CD14-positive monocyte (primary cell): ENCODE data around the gene TCF21. TPM values are rescaled to one million over a fixed set of nuclear protein-coding genes. Genes with fewer than 3 reads are reported as not detected.
A peak's percentile ranks its signal among the peaks of the same experiment; 100 is the strongest.

Experiments
- DNase-seq, 3 donors: peaks; one replicate each; pipeline ENCODE4 v3.0.0-alpha.2; 2011 to 2022
- H2AFZ ChIP-seq: 2 replicates; pipeline ENCODE4 v1.6.0; 2012; ENCODE audit warnings: mild to moderate bottlenecking, low read depth, low read length, inconsistent platforms; ENCODE audit not compliant: insufficient read depth, poor library complexity, severe bottlenecking
- H3K27ac ChIP-seq, 2 donors: 1 replicate in 1 of 2; 2 replicates in 1 of 2; pipeline ENCODE4 v1.5.1; 2012 to 2013; ENCODE audit warnings: low read length in 2 of 2, control low read depth in 1 of 2, inconsistent platforms in 1 of 2, low read depth in 1 of 2, mild to moderate bottlenecking in 1 of 2
- H3K27me3 ChIP-seq, 2 donors: one replicate each; pipeline versions ENCODE4 v1.6.0 to v1.6.1; 2011 to 2013; ENCODE audit warnings: low read length in 2 of 2; ENCODE audit not compliant: control insufficient read depth in 2 of 2, insufficient read depth in 2 of 2
- H3K36me3 ChIP-seq, 2 donors: replicated peaks in 1 of 2; 1 replicate in 1 of 2; 2 replicates in 1 of 2; pipeline versions ENCODE4 v1.5.1 to v1.6.1; 2012 to 2013; ENCODE audit warnings: low read length in 2 of 2, control low read depth in 1 of 2, inconsistent platforms in 1 of 2, mild to moderate bottlenecking in 1 of 2; ENCODE audit not compliant: insufficient read depth in 2 of 2, control insufficient read depth in 1 of 2
- H3K4me1 ChIP-seq, 2 donors: 1 replicate in 1 of 2; 2 replicates in 1 of 2; pipeline versions ENCODE4 v1.5.1 to v1.6.1; 2012 to 2013; ENCODE audit warnings: low read length in 2 of 2, control low read depth in 1 of 2, inconsistent platforms in 1 of 2, mild to moderate bottlenecking in 1 of 2, moderate library complexity in 1 of 2; ENCODE audit not compliant: insufficient read depth in 2 of 2, control insufficient read depth in 1 of 2
- H3K4me2 ChIP-seq: replicated peaks from 2 replicates; pipeline ENCODE3; 2012; ENCODE audit warnings: low read length, moderate library complexity, mild to moderate bottlenecking; ENCODE audit not compliant: poor library complexity, severe bottlenecking; ENCODE audit errors: extremely low read depth
- H3K4me3 ChIP-seq, 3 experiments: fragments of 200-600 bp in 1 of 3; sonication (generic) in 1 of 3; replicated peaks in 1 of 3; 1 replicate in 2 of 3; 2 replicates in 1 of 3; pipeline ENCODE4 v1.5.1; 2011 to 2013; ENCODE audit warnings: low read length in 3 of 3, mild to moderate bottlenecking in 3 of 3, control low read depth in 2 of 3, low read depth in 2 of 3, inconsistent platforms in 1 of 3, moderate library complexity in 1 of 3
- H3K79me2 ChIP-seq: 2 replicates; pipeline ENCODE4 v1.6.0; 2012; ENCODE audit warnings: mild to moderate bottlenecking, control low read depth, inconsistent platforms, low read length, moderate library complexity; ENCODE audit not compliant: insufficient read depth
- H3K9ac ChIP-seq: 2 replicates; pipeline ENCODE4 v1.6.0; 2017; ENCODE audit warnings: low read length, mild to moderate bottlenecking; ENCODE audit not compliant: insufficient read depth, poor library complexity, severe bottlenecking
- H3K9me3 ChIP-seq, 2 donors: replicated peaks in 1 of 2; 1 replicate in 1 of 2; 2 replicates in 1 of 2; pipeline versions ENCODE4 v1.5.1 to v1.6.1; 2012 to 2013; ENCODE audit warnings: low read length in 2 of 2, control low read depth in 1 of 2; ENCODE audit not compliant: control insufficient read depth in 1 of 2, insufficient read depth in 1 of 2
- H4K20me1 ChIP-seq: 2 replicates; pipeline ENCODE4 v1.6.0; 2012; ENCODE audit warnings: mild to moderate bottlenecking, low read length, control low read depth, moderate library complexity; ENCODE audit not compliant: insufficient read depth
- H3K27ac Mint-ChIP-seq, 7 donors: one replicate each; pipeline ENCODE4 v1.8.0; 2020; ENCODE audit warnings: mild to moderate bottlenecking in 7 of 7, mixed read lengths in 7 of 7, moderate library complexity in 6 of 7, inconsistent platforms in 2 of 7
- H3K27me3 Mint-ChIP-seq, 3 donors: one replicate each; pipeline ENCODE4 v1.8.0; 2021 to 2022; ENCODE audit warnings: low read depth in 3 of 3, mild to moderate bottlenecking in 3 of 3, mixed read lengths in 3 of 3, moderate library complexity in 3 of 3, inconsistent platforms in 1 of 3
- H3K36me3 Mint-ChIP-seq, 2 donors: one replicate each; pipeline ENCODE4 v1.8.0; 2020; ENCODE audit warnings: mixed read lengths in 2 of 2, inconsistent platforms in 1 of 2, mild to moderate bottlenecking in 1 of 2
- H3K4me1 Mint-ChIP-seq: one replicate; pipeline ENCODE4 v1.8.0; 2020; ENCODE audit warnings: mild to moderate bottlenecking, mixed read lengths
- H3K4me3 Mint-ChIP-seq, 2 donors: one replicate each; pipeline ENCODE4 v1.8.0; 2020; ENCODE audit warnings: mild to moderate bottlenecking in 2 of 2, mixed read lengths in 2 of 2, moderate library complexity in 1 of 2
- H3K9me3 Mint-ChIP-seq, 7 donors: one replicate each; pipeline ENCODE4 v1.8.0; 2020 to 2022; ENCODE audit warnings: mixed read lengths in 7 of 7, mild to moderate bottlenecking in 6 of 7, moderate library complexity in 6 of 7, inconsistent platforms in 2 of 7
- CTCF ChIP-seq: fragments of 200-600 bp; IDR thresholded peaks from one replicate; pipeline ENCODE4 v1.8.0; 2022; ENCODE audit warnings: antibody characterized with exemption, mild to moderate bottlenecking
- WGBS: methylation state at CpG from one replicate; pipeline ENCODE4 v1.1.5; 2013; ENCODE audit warnings: missing lambda C conversion rate; ENCODE audit not compliant: insufficient coverage; 5-methylcytosine and 5-hydroxymethylcytosine counted together
- intact Hi-C, 2 donors: fragments of 100-400 bp; cut with micrococcal nuclease; formaldehyde crosslinking; loops; one replicate each; pipeline versions ENCODE4 v1.15.0 to v1.15.1; 2023
- polyA plus RNA-seq, 3 donors: library from polyadenylated mRNA; depleted of rRNA in 1 of 3; unstranded in 2 of 3; stranded (reverse) in 1 of 3; fragments of 300-500 nt in 2 of 3; fragments of >200 nt in 1 of 3; fragmentation: Illumina TruSeq in 2 of 3; gene quantifications; 1 replicate in 2 of 3; 2 replicates in 1 of 3; pipeline ENCODE4 v1.2.3, GENCODE V29; 2012 to 2021

Gene TCF21
- polyA plus RNA-seq, 3 donors, result not detected

- no peaks in the 10 kb centered on the region for H3K79me2 ChIP-seq
- no peak overlapping the region for H3K27ac ChIP-seq
- no peaks in the 10 kb centered on the region for H3K36me3 ChIP-seq
- H3K36me3 Mint-ChIP-seq, result no peaks in the 10 kb centered on the region
- H3K4me2 ChIP-seq, result no peak overlapping the region
- H4K20me1 ChIP-seq, result no peaks in the 10 kb centered on the region
- TF ChIP-seq CTCF, result no peak
- H3K4me3 ChIP-seq, result no peak overlapping the region
- H3K9me3 Mint-ChIP-seq, result peaks cover 2 to 13% (median 5%) of the 10 kb centered on the region in 7 donors
- intact Hi-C loops, result no loop called here
- 0% methylated on average over 2 of the region's 16 CpGs for WGBS
- H3K27me3 ChIP-seq, result peaks cover 52 to 61% of the 10 kb centered on the region in 2 donors
- H3K27me3 Mint-ChIP-seq, result peaks cover 55 to 67% (median 58%) of the 10 kb centered on the region in 3 donors
- H3K9ac ChIP-seq, result no peak overlapping the region
- peaks cover 0 to 13% of the 10 kb centered on the region in 2 donors for H3K9me3 ChIP-seq
- peak overlapping the region in 1 of 2 donors; percentile 71 for H3K4me3 Mint-ChIP-seq
- no peaks in the 10 kb centered on the region for H3K4me1 ChIP-seq
- DNase-seq, result no peak
- no peaks in the 10 kb centered on the region for H3K4me1 Mint-ChIP-seq
- H3K27ac Mint-ChIP-seq, result no peak overlapping the region
- no peak overlapping the region for H2AFZ ChIP-seq
Measured at GRCh38 chr6:133855276-133855990, 33.5 kb upstream of the TCF21 start.

- H2AFZ ChIP-seq, result no peak overlapping the region
- no peak for DNase-seq
- H3K27ac Mint-ChIP-seq, result no peak overlapping the region
- no peaks in the 10 kb centered on the region for H3K4me1 ChIP-seq
- peaks cover 0 to 13% of the 10 kb centered on the region in 2 donors for H3K9me3 ChIP-seq
- no peak overlapping the region for H3K9ac ChIP-seq
- peaks cover 55 to 63% (median 58%) of the 10 kb centered on the region in 3 donors for H3K27me3 Mint-ChIP-seq
- no peak overlapping the region for H3K4me2 ChIP-seq
- H3K4me3 ChIP-seq, result no peak overlapping the region
- H3K36me3 Mint-ChIP-seq, result no peaks in the 10 kb centered on the region
- H3K79me2 ChIP-seq, result no peaks in the 10 kb centered on the region
- intact Hi-C loops, result no loop called here
- H3K4me1 Mint-ChIP-seq, result no peaks in the 10 kb centered on the region
- peak overlapping the region in 1 of 2 donors; percentile 19 for H3K4me3 Mint-ChIP-seq
- H3K36me3 ChIP-seq, result no peaks in the 10 kb centered on the region
- H3K27ac ChIP-seq, result no peak overlapping the region
- no peak for TF ChIP-seq CTCF
- no peaks in the 10 kb centered on the region for H4K20me1 ChIP-seq
- WGBS, result no CpG with 5 or more reads among the region's 3 CpGs
- peaks cover 2 to 17% (median 8%) of the 10 kb centered on the region in 7 donors for H3K9me3 Mint-ChIP-seq
- H3K27me3 ChIP-seq, result peaks cover 52 to 58% of the 10 kb centered on the region in 2 donors
Measured at GRCh38 chr6:133855991-133856370, 32.9 kb upstream of the TCF21 start.
